ENCODE data around the gene PRM1. TPM values are rescaled to one million over a fixed set of nuclear protein-coding genes. Genes with fewer than 3 reads are reported as not detected.

Gene PRM1
- total RNA-seq, 2 donors from 2014 or later = not detected

DNA sequence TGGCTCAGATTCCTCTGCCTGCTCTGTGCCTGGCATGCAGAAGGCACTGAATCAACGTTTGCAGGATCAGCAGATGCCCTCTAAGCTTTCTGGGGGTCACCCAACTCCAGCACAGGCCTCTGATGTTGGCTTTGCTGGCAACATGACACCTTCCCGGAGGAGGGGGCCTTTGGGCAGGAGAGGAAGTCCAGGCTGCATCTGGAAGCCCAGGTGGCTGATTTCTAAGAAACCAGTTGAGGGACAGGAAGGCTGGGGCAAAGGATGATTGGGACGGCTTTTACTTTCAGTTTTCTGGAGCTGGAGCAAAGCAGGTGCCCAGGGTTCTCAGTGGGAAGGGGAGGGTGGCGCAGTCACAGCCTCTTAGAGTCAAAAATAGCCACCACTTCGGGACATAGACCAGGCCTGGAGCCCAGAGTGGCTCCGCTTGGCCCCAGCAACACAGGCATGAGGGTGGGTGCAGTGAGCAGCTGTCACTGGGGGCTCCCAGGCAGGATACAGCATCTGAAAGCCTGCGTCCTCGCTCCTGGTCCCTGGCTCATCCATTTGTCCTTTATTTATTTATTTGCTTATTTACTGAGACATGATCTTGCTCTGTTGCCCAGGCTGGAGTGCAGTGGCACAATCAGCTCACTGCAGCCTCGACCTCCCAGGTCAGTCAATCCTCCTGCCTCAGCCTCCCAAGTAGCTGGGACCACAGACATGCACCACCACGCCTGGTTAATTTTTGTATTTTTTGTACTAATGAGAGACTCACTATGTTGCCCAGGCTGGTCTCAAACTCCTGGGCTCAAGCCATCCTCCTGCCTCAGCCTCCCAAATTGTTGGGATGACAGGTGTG lies 40.3 kb downstream of the PRM1 start:
- Histone ChIP-seq H3K4me3 (peak overlapping the region in 1 of 2 donors; percentile 17), H3K27ac (peak overlapping the region; percentile 71 to 86), H3K27me3 (no peaks in the 10 kb centered on the region), H3K9me3 (no peaks in the 10 kb centered on the region), H3K36me3 (no peaks in the 10 kb centered on the region), H3K4me1 (no peaks in the 10 kb centered on the region)
- DNase-seq (ENCODE audit: low spot score) = no peak
- no peak for TF ChIP-seq CTCF (IDR thresholded peaks at IDR 0.05)

GRCh38 chr16:11239644-11240632 lies 41.2 kb downstream of the PRM1 start:
- no peak for DNase-seq (ENCODE audit: low spot score)
- Histone ChIP-seq H3K9me3 (no peaks in the 10 kb centered on the region), H3K4me3 (peak overlapping the region in 1 of 2 donors; percentile 17), H3K4me1 (no peaks in the 10 kb centered on the region), H3K27ac (peak overlapping the region; percentile 71 to 86), H3K36me3 (no peaks in the 10 kb centered on the region), H3K27me3 (no peaks in the 10 kb centered on the region)
- TF ChIP-seq CTCF (IDR thresholded peaks at IDR 0.05) = no peak

GRCh38 chr16:11238272-11239202 lies 42.6 kb downstream of the PRM1 start:
- no peaks in the 10 kb centered on the region for H3K4me1 ChIP-seq
- no peak for DNase-seq (ENCODE audit: low spot score)
- H3K27ac ChIP-seq = no peak overlapping the region
- no peak for TF ChIP-seq CTCF (IDR thresholded peaks at IDR 0.05)
- no peak overlapping the region for H3K4me3 ChIP-seq
- H3K9me3 ChIP-seq = no peaks in the 10 kb centered on the region
- no peaks in the 10 kb centered on the region for H3K36me3 ChIP-seq
- no peaks in the 10 kb centered on the region for H3K27me3 ChIP-seq

- H3K27ac ChIP-seq = no peak overlapping the region
- H3K27me3 ChIP-seq = no peaks in the 10 kb centered on the region
- H3K4me1 ChIP-seq = peaks cover 0 to 12% of the 10 kb centered on the region in 2 donors
- no peak for DNase-seq (ENCODE audit: low spot score)
- TF ChIP-seq CTCF (IDR thresholded peaks at IDR 0.05) = no peak
- no peaks in the 10 kb centered on the region for H3K36me3 ChIP-seq
- no peak overlapping the region for H3K4me3 ChIP-seq
- H3K9me3 ChIP-seq = no peaks in the 10 kb centered on the region
These were observed 44.5 kb downstream of the PRM1 start for GRCh38 chr16:11236461-11237254.

DNA sequence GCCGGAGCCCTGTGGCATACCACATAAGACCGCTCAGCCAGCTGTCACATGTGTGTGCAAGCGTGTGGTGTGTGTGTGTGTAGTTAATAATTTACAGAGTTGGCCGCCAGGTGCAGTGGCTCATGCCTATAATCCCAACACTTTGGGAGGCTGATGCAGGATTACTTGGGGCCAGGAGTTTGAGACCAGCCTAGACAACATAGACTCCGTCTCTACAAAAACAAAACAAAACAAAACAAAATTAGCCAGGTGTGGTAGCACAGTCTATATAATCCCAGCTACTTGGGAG lies 45.5 kb downstream of the PRM1 start:
- DNase-seq (ENCODE audit: low spot score) = no peak
- H3K9me3 ChIP-seq = no peaks in the 10 kb centered on the region
- no peak overlapping the region for H3K27ac ChIP-seq
- H3K27me3 ChIP-seq = no peaks in the 10 kb centered on the region
- no peaks in the 10 kb centered on the region for H3K36me3 ChIP-seq
- peaks cover 0 to 15% of the 10 kb centered on the region in 2 donors for H3K4me1 ChIP-seq
- no peak overlapping the region for H3K4me3 ChIP-seq
- no peak for TF ChIP-seq CTCF (IDR thresholded peaks at IDR 0.05)

All from right atrium auricular region (tissue), 2 donors.